ENCODE results near the gene ADO. TPM values are rescaled to one million over a fixed set of nuclear protein-coding genes. Genes with fewer than 3 reads are reported as not detected.

Gene ADO
- total and polyA plus RNA-seq, 2 donors = 16.4 to 26.3 TPM

- H3K4me3 ChIP-seq (ENCODE audit: low read depth, low read length) = no peak overlapping the region
- no peak overlapping the region for H3K27ac ChIP-seq (ENCODE audit: low read depth)
- no peaks in the 10 kb centered on the region for H3K36me3 ChIP-seq (ENCODE audit: insufficient read depth)
- H3K4me1 ChIP-seq (ENCODE audit: insufficient read depth) = no peaks in the 10 kb centered on the region
- DNase-seq (ENCODE audit: extremely low spot score) = no peak
Observed at GRCh38 chr10:62847433-62847832, 42.9 kb downstream of the ADO start.

- Histone ChIP-seq H3K4me1 (ENCODE audit: insufficient read depth) (no peaks in the 10 kb centered on the region), H3K27ac (ENCODE audit: low read depth) (no peak overlapping the region), H3K36me3 (ENCODE audit: insufficient read depth) (no peaks in the 10 kb centered on the region), H3K4me3 (ENCODE audit: low read depth, low read length) (no peak overlapping the region)
- no peak for DNase-seq (ENCODE audit: extremely low spot score)
- 55% methylated on average over 3 of the region's 3 CpGs for WGBS
Observed at GRCh38 chr10:62850646-62851045, 46.1 kb downstream of the ADO start.

GRCh38 chr10:62851442-62851841 lies 46.9 kb downstream of the ADO start:
- Histone ChIP-seq H3K36me3 (ENCODE audit: insufficient read depth) (no peaks in the 10 kb centered on the region), H3K4me3 (ENCODE audit: low read depth, low read length) (no peak overlapping the region), H3K4me1 (ENCODE audit: insufficient read depth) (no peaks in the 10 kb centered on the region), H3K27ac (ENCODE audit: low read depth) (no peak overlapping the region)
- 25% methylated on average over 2 of the region's 2 CpGs for WGBS
- DNase-seq (ENCODE audit: extremely low spot score) = no peak

DNA sequence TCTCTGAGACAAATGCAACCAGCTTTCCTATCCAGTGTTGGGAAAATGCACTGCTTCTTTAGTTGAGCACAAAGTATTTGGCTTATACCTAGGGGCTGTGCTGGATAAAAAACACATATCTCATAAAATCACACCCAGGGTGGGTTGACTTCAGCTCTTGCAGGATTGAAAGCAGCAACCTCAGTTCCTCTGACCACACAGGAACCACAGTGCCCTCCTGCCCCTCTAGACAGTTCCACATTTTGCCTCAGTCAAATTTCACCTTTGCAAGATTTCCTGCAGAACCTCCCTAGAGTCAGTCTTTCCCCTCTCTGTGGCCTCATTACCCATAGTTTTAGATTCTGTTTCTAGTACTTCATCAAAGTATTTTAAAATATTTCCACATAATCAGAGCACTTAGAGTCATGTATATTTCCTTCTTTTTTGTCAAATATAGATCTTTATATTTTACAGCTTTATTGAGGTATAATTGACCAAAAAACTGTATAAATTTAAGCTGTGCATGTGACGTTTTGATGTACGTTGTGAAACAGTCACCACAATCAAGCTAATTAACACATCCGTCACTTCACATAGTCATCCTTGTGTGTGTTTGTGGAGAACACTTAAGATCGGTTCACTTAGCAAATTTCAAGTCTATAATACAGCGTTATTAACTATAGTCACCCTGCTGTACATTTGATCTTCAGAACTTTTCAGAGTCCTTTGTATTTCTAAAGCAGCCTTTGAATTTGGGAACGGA lies 48.6 kb downstream of the ADO start:
- no peaks in the 10 kb centered on the region for H3K4me1 ChIP-seq (ENCODE audit: insufficient read depth)
- 66% methylated on average over 6 of the region's 6 CpGs for WGBS
- H3K4me3 ChIP-seq (ENCODE audit: low read depth, low read length) = no peak overlapping the region

DNA sequence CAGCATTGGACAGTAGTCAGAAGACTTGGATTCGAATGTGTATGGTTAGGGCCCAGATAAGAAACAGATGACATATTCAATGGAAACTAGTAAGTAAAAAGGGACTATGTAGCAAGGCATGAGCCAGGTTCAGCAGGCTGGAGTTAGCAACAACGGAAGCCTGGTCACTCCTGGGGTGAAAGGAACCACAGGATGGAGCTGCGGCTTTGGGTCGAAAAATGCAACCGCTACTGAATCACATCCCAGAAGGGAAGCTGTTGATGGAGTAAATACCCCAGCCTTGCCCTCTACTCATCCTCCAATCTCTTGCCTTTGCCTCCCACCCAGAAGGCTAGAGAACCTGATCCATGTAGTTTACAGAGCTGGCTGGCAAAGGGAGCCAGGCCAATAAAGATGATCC lies 49.2 kb downstream of the ADO start:
- 71% methylated on average over 5 of the region's 5 CpGs for WGBS
- Histone ChIP-seq H3K36me3 (ENCODE audit: insufficient read depth) (no peaks in the 10 kb centered on the region), H3K4me1 (ENCODE audit: insufficient read depth) (no peaks in the 10 kb centered on the region), H3K4me3 (ENCODE audit: low read depth, low read length) (no peak overlapping the region), H3K27ac (ENCODE audit: low read depth) (no peak overlapping the region)
- no peak for DNase-seq (ENCODE audit: extremely low spot score)

More for the DNA sequence above, 48.6 kb downstream of the ADO start:
- DNase-seq (ENCODE audit: extremely low spot score) = no peak
- no peak overlapping the region for H3K27ac ChIP-seq (ENCODE audit: low read depth)
- no peaks in the 10 kb centered on the region for H3K36me3 ChIP-seq (ENCODE audit: insufficient read depth)

DNA sequence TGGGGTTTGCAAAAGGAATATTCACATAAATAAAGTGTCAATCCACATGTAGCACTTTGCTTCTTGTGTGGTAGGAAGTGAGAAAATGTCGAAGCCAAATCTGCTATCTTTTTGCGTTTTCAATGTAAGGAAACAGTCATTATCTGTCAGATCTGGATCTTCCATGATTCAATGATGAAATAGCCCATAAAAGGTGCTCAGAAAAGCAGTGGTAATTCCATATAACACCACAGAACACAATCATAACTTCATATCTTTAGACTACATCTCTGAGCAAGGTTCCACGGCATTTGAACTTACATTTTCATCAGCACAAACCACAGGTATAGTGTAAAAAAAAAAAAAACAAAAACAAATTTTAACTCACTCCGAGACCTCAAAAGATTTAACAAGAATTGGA lies 51.5 kb downstream of the ADO start:
- Histone ChIP-seq H3K4me1 (ENCODE audit: insufficient read depth) (no peaks in the 10 kb centered on the region), H3K36me3 (ENCODE audit: insufficient read depth) (no peaks in the 10 kb centered on the region), H3K4me3 (ENCODE audit: low read depth, low read length) (no peak overlapping the region), H3K27ac (ENCODE audit: low read depth) (no peak overlapping the region)
- 45% methylated on average over 4 of the region's 4 CpGs for WGBS
- DNase-seq (ENCODE audit: extremely low spot score) = no peak

Other genes starting within 250 kb of the ADO start
- gene EGR2, start 11.6 kb downstream of the ADO start, total RNA-seq = 2.3 TPM
- 5.3 TPM for gene EGR2, start 11.6 kb downstream of the ADO start, polyA plus RNA-seq

Data from urinary bladder (tissue), 4 donors.